Measurements from ENCODE around the gene TRAF2. TPM values are rescaled to one million over a fixed set of nuclear protein-coding genes. Genes with fewer than 3 reads are reported as not detected.
A peak's percentile ranks its signal among the peaks of the same experiment; 100 is the strongest.

The TRAF2 gene
- total and polyA plus RNA-seq, 2 of the 13 experiments (the other 11 are each of a cell fraction or from before 2014, with no cell fraction given) = 12.4 to 13.6 TPM

GRCh38 chr9:136858844-136859757, 27.2 kb upstream of the TRAF2 start:
- in situ Hi-C loops (cut with HindIII; ENCODE audit: extremely low pct_ligation_motif_present, low pct_unique_long_range_greater_than_20kb) (no loop called here), intact Hi-C loops (cut with micrococcal nuclease; ENCODE audit: unreplicated experiment) (no loop called here)
- WGBS (ENCODE audit: low lambda C conversion rate) = 94% methylated on average over 10 of the region's 20 CpGs
- no peaks in the 10 kb centered on the region for H3K9me3 ChIP-seq (ENCODE audit: low read length)
- POLR2A ChIA-PET = interaction anchor here (0.8 to 5.0 kb wide), 6 partner anchors 7 to 43 kb away, joined by 3 to 29 read pairs (median 4); partner anchors contain the start of genes AJM1, MAMDC4 and TRAF2
- CTCF ChIA-PET (ENCODE audit: low intra/inter-chr PET ratio, low total read pairs) = no interaction called here
- BruUV-seq (replicated peaks) = no TSS peak
- H3K4me1 ChIP-seq (ENCODE audit: insufficient read depth, low read length) = peaks cover 36% of the 10 kb centered on the region
- peak; percentile 47 for ATAC-seq
- H3K4me2 ChIP-seq (ENCODE audit: low read depth, low read length) = no peak overlapping the region
- DNase-seq (ENCODE audit: low spot score) = no peak
- no peaks in the 10 kb centered on the region for H3K27me3 ChIP-seq (ENCODE audit: control insufficient read depth in 1 of 2, insufficient read depth in 2 of 2, low read length in 2 of 2)
- H3K27ac ChIP-seq (ENCODE audit: extremely low read length, insufficient read depth, low read length) = peak overlapping the region; percentile 26
- H4K20me1 ChIP-seq (ENCODE audit: insufficient read depth, low read length) = no peaks in the 10 kb centered on the region
- H3K79me2 ChIP-seq (ENCODE audit: insufficient read depth, low read length) = peaks cover 6% of the 10 kb centered on the region
- H3K36me3 ChIP-seq (replicated peaks in 1 of 2; ENCODE audit: control insufficient read depth in 1 of 2, insufficient read depth in 2 of 2, low read length in 2 of 2) = peaks cover 17 to 35% of the 10 kb centered on the region in 2 experiments
- FAIRE-seq = no peak
- no peak overlapping the region for H2AFZ ChIP-seq (ENCODE audit: low read length)
- no peak overlapping the region for H3K4me3 ChIP-seq (replicated peaks in 1 of 3; ENCODE audit: insufficient read depth in 1 of 3, low read depth in 2 of 3, low read length in 3 of 3)
- H3K9ac ChIP-seq (ENCODE audit: insufficient read depth, low read depth, low read length) = peak overlapping the region; percentile 40; the same call in 1 of the 2 replicates
- TF ChIP-seq KDM2A (CRISPR knock-in tag; IDR thresholded peaks at IDR 0.05; ENCODE audit: borderline replicate concordance, low read depth) (peak; percentile 60; the same call in 1 of the 2 replicates), ZNF572 (CRISPR knock-in tag; IDR thresholded peaks at IDR 0.05) (no peak), NR2F6 (IDR thresholded peaks at IDR 0.05) (no peak), NR2F6 (CRISPR knock-in tag; IDR thresholded peaks at IDR 0.05) (0 out of 2 replicates have a peak, but pooled peaks have one; percentile 32), CENPT (CRISPR knock-in tag; IDR thresholded peaks at IDR 0.05; ENCODE audit: low read depth) (no peak), ZNF207 (IDR thresholded peaks at IDR 0.05; ENCODE audit: borderline replicate concordance) (no peak), ZNF564 (CRISPR knock-in tag; IDR thresholded peaks at IDR 0.05) (no peak), RFXANK (CRISPR knock-in tag; IDR thresholded peaks at IDR 0.05) (no peak), IKZF1 (IDR thresholded peaks at IDR 0.05) (no peak), ZNF687 (CRISPR knock-in tag; IDR thresholded peaks at IDR 0.05) (peak; percentile 60), NCOA1 (CRISPR knock-in tag; IDR thresholded peaks at IDR 0.05) (no peak), JUNB (CRISPR knock-in tag; IDR thresholded peaks at IDR 0.05; ENCODE audit: borderline replicate concordance) (no peak), TIGD3 (CRISPR knock-in tag; IDR thresholded peaks at IDR 0.05; ENCODE audit: borderline replicate concordance) (no peak), HOXA9 (CRISPR knock-in tag; IDR thresholded peaks at IDR 0.05; ENCODE audit: borderline replicate concordance) (no peak), ZNF180 (CRISPR knock-in tag; IDR thresholded peaks at IDR 0.05; ENCODE audit: borderline replicate concordance, low read depth) (no peak), ZNF460 (CRISPR knock-in tag; IDR thresholded peaks at IDR 0.05; ENCODE audit: borderline replicate concordance) (no peak), SIN3A (IDR thresholded peaks at IDR 0.05; ENCODE audit: borderline replicate concordance, low read depth, low read length) (no peak), KMT2A (CRISPR knock-in tag; IDR thresholded peaks at IDR 0.05) (no peak)
